GM12801 (cell line): ENCODE measurements around the gene TMEM132C.

ENCODE experiments used
- CTCF ChIP-seq: IDR thresholded peaks from one replicate; pipeline ENCODE4 v1.5.1; 2011; ENCODE audit warnings: control low read depth; ENCODE audit not compliant: insufficient read length; ENCODE audit errors: extremely low read depth

TMEM132C gene

GRCh38 chr12:128326406-128326805 lies 59.4 kb downstream of the TMEM132C start:
- no peak for TF ChIP-seq CTCF

GRCh38 chr12:128328961-128329360 lies 62.0 kb downstream of the TMEM132C start:
- TF ChIP-seq CTCF = no peak

GRCh38 chr12:128336204-128337070 lies 69.5 kb downstream of the TMEM132C start:
- no peak for TF ChIP-seq CTCF

- TF ChIP-seq CTCF = no peak
These were observed 70.0 kb downstream of the TMEM132C start for GRCh38 chr12:128337071-128337345.

- TF ChIP-seq CTCF = no peak
These were observed 70.6 kb downstream of the TMEM132C start for GRCh38 chr12:128337431-128338170.

- TF ChIP-seq CTCF = no peak
These were observed 71.6 kb downstream of the TMEM132C start for GRCh38 chr12:128338386-128339125.

GRCh38 chr12:128339126-128339520 lies 72.2 kb downstream of the TMEM132C start:
- TF ChIP-seq CTCF = no peak
